ENCODE data around the gene AZU1. TPM values are rescaled to one million over a fixed set of nuclear protein-coding genes. Genes with fewer than 3 reads are reported as not detected.

Gene AZU1
- total RNA-seq, 1 experiment from 2014 or later: not detected

DNA sequence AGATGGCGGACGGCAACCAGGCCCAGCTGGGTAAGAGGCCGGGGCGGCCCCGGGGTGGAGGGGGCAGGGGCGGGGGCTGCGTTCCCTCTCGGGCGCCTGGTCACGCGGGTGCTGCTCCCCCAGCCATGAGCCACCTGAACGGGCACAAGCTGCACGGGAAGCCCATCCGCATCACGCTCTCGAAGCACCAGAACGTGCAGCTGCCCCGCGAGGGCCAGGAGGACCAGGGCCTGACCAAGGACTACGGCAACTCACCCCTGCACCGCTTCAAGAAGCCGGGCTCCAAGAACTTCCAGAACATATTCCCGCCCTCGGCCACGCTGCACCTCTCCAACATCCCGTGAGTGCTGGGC is 19.2 kb upstream of the AZU1 start:
- intact Hi-C loops (cut with micrococcal nuclease): no loop called here
- Histone ChIP-seq H3K79me2 (ENCODE audit: insufficient read depth, low read length) (peaks cover 81% of the 10 kb centered on the region), H3K27me3 (ENCODE audit: insufficient read depth, low read length) (no peaks in the 10 kb centered on the region), H3K4me3 (replicated peaks in 1 of 2; ENCODE audit: low read depth in 1 of 2, low read length in 2 of 2) (no peak overlapping the region), H3K9me3 (ENCODE audit: control insufficient read depth in 1 of 2, insufficient read depth in 1 of 2, low read depth in 1 of 2, low read length in 2 of 2) (no peaks in the 10 kb centered on the region), H3K9ac (ENCODE audit: low read length) (no peak overlapping the region), H3K4me1 (ENCODE audit: control insufficient read depth in 1 of 2, insufficient read depth in 2 of 2, low read length in 2 of 2) (no peaks in the 10 kb centered on the region), H3K4me2 (ENCODE audit: low read length) (no peak overlapping the region), H3K27ac (ENCODE audit: low read depth, low read length) (no peak overlapping the region), H3K36me3 (ENCODE audit: control insufficient read depth in 1 of 2, insufficient read depth in 2 of 2, low read length in 2 of 2) (peaks cover 60 to 78% of the 10 kb centered on the region in 2 experiments; a peak in 3 of 4 replicates), H2AFZ (ENCODE audit: low read depth, low read length, poor library complexity, severe bottlenecking) (no peak overlapping the region), H3K9me2 (ENCODE audit: insufficient read depth) (no peaks in the 10 kb centered on the region), H4K20me1 (ENCODE audit: insufficient read depth) (peaks cover 28% of the 10 kb centered on the region; the same call in 1 of the 2 replicates)
- no peak for ATAC-seq
- CTCF ChIA-PET: no interaction called here
- no TSS peak for BruUV-seq (replicated peaks)
- POLR2A ChIA-PET: no interaction called here
- TF ChIP-seq TCF7L2 (IDR thresholded peaks at IDR 0.05; ENCODE audit: borderline replicate concordance, extremely low read depth, insufficient read depth, insufficient read length) (no peak), POLR2AphosphoS5 (IDR thresholded peaks at IDR 0.05; ENCODE audit: low read depth, low read length) (0 out of 2 replicates have a peak, but pooled peaks have one; percentile 19)
- no peak for DNase-seq (ENCODE audit: low read depth, low spot score)
- RAD21 ChIA-PET (ENCODE audit: low non-redundant PET in 1 of 2, low total read pairs in 2 of 2, uncharacterized antibody in 2 of 2, unreplicated experiment in 2 of 2): no interaction called here

DNA sequence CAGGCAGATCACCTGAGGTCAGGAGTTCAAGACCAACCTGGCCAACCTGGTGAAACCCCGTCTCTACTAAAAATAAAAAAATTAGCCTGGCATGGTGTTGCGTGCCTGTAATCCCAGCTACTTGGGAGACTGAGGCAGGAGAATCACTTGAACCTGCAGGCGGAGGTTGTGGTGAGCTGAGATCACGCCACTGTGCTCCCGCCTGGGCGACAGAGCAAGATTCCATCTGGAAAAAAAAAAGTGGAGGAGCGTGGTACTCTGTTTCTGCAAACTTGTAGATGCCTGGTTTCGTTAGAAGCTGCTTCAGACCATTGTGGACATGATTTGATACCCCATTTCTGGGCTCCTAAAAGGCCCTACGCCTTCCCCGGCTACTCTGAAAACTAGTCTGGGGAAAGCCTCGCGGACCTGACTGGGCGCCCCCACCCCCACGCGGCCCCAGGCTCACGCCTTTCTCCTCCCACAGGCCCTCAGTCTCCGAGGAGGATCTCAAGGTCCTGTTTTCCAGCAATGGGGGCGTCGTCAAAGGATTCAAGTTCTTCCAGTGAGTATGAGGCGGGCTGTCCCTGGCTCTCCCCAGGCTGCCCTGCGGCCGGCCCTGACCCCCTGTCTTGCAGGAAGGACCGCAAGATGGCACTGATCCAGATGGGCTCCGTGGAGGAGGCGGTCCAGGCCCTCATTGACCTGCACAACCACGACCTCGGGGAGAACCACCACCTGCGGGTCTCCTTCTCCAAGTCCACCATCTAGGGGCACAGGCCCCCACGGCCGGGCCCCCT is 17.4 kb upstream of the AZU1 start:
- ChIA-PET CTCF (no interaction called here), POLR2A (no interaction called here), RAD21 (ENCODE audit: low non-redundant PET in 1 of 2, low total read pairs in 2 of 2, uncharacterized antibody in 2 of 2, unreplicated experiment in 2 of 2) (no interaction called here)
- H3K9ac ChIP-seq (ENCODE audit: low read length): no peak overlapping the region
- H3K4me2 ChIP-seq (ENCODE audit: low read length): no peak overlapping the region
- peaks cover 62% of the 10 kb centered on the region for H3K79me2 ChIP-seq (ENCODE audit: insufficient read depth, low read length)
- no peak overlapping the region for H2AFZ ChIP-seq (ENCODE audit: low read depth, low read length, poor library complexity, severe bottlenecking)
- no peaks in the 10 kb centered on the region for H3K9me3 ChIP-seq (ENCODE audit: control insufficient read depth in 1 of 2, insufficient read depth in 1 of 2, low read depth in 1 of 2, low read length in 2 of 2)
- peaks cover 17% of the 10 kb centered on the region; the same call in 1 of the 2 replicates for H4K20me1 ChIP-seq (ENCODE audit: insufficient read depth)
- H3K4me3 ChIP-seq (replicated peaks in 1 of 2; ENCODE audit: low read depth in 1 of 2, low read length in 2 of 2): no peak overlapping the region
- no peaks in the 10 kb centered on the region for H3K4me1 ChIP-seq (ENCODE audit: control insufficient read depth in 1 of 2, insufficient read depth in 2 of 2, low read length in 2 of 2)
- H3K36me3 ChIP-seq (ENCODE audit: control insufficient read depth in 1 of 2, insufficient read depth in 2 of 2, low read length in 2 of 2): peaks cover 44 to 59% of the 10 kb centered on the region in 2 experiments; a peak in 3 of 4 replicates
- intact Hi-C loops (cut with micrococcal nuclease): no loop called here
- ATAC-seq: no peak
- 0 out of 2 replicates have a peak overlapping the region, but pooled peaks have one; percentile 3 for H3K27ac ChIP-seq (ENCODE audit: low read depth, low read length)
- no TSS peak for BruUV-seq (replicated peaks)
- no peaks in the 10 kb centered on the region for H3K9me2 ChIP-seq (ENCODE audit: insufficient read depth)
- TF ChIP-seq, protein P1, sequence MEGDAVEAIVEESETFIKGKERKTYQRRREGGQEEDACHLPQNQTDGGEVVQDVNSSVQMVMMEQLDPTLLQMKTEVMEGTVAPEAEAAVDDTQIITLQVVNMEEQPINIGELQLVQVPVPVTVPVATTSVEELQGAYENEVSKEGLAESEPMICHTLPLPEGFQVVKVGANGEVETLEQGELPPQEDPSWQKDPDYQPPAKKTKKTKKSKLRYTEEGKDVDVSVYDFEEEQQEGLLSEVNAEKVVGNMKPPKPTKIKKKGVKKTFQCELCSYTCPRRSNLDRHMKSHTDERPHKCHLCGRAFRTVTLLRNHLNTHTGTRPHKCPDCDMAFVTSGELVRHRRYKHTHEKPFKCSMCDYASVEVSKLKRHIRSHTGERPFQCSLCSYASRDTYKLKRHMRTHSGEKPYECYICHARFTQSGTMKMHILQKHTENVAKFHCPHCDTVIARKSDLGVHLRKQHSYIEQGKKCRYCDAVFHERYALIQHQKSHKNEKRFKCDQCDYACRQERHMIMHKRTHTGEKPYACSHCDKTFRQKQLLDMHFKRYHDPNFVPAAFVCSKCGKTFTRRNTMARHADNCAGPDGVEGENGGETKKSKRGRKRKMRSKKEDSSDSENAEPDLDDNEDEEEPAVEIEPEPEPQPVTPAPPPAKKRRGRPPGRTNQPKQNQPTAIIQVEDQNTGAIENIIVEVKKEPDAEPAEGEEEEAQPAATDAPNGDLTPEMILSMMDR (IDR thresholded peaks at IDR 0.05 in 2 of 3, conservative IDR thresholded peaks at IDR 0.05 in 1 of 3; ENCODE audit: borderline replicate concordance in 1 of 3, insufficient read depth in 1 of 3, low read depth in 2 of 3, low read length in 2 of 3): no peak
- no peak for TF ChIP-seq SIN3A (IDR thresholded peaks at IDR 0.05; ENCODE audit: low read depth)
- TF ChIP-seq, protein P2, sequence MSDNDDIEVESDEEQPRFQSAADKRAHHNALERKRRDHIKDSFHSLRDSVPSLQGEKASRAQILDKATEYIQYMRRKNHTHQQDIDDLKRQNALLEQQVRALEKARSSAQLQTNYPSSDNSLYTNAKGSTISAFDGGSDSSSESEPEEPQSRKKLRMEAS (IDR thresholded peaks at IDR 0.05): no peak
- no peak for TF ChIP-seq POLR2AphosphoS5 (IDR thresholded peaks at IDR 0.05; ENCODE audit: low read depth, low read length)
- TF ChIP-seq TCF7L2 (IDR thresholded peaks at IDR 0.05; ENCODE audit: borderline replicate concordance, extremely low read depth, insufficient read depth, insufficient read length): no peak
- no peak for TF ChIP-seq CBX3 (IDR thresholded peaks at IDR 0.05; ENCODE audit: low read depth)
- TF ChIP-seq, protein P3, sequence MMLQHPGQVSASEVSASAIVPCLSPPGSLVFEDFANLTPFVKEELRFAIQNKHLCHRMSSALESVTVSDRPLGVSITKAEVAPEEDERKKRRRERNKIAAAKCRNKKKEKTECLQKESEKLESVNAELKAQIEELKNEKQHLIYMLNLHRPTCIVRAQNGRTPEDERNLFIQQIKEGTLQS (IDR thresholded peaks at IDR 0.05): no peak
- no peak for TF ChIP-seq JUND (IDR thresholded peaks at IDR 0.05)
- no peak for TF ChIP-seq FOSL1 (IDR thresholded peaks at IDR 0.05; ENCODE audit: low read depth)
- no peaks in the 10 kb centered on the region for H3K27me3 ChIP-seq (ENCODE audit: insufficient read depth, low read length)
- no peak for DNase-seq (ENCODE audit: low read depth, low spot score)

Data from HCT116 (cell line).